HG02973 (cell line): ENCODE results near the gene COL18A1.

Source experiments
- ATAC-seq: cut with Tn5 transposase; IDR thresholded peaks from one replicate; pipeline ENCODE4 v1.9.1; 2021; ENCODE audit warnings: moderate library complexity; ENCODE audit not compliant: unreplicated experiment

COL18A1 gene

GRCh38 chr21:45475797-45476570 is 71.0 kb downstream of the COL18A1 start:
- no peak for ATAC-seq

GRCh38 chr21:45476582-45476981 is 71.6 kb downstream of the COL18A1 start:
- ATAC-seq: no peak

- ATAC-seq: no peak
These were observed 72.5 kb downstream of the COL18A1 start for GRCh38 chr21:45477176-45478114.

- no peak for ATAC-seq
These were observed 73.3 kb downstream of the COL18A1 start for GRCh38 chr21:45478115-45478801.

GRCh38 chr21:45478816-45479669 is 74.1 kb downstream of the COL18A1 start:
- no peak for ATAC-seq

GRCh38 chr21:45479691-45480675 is 75.0 kb downstream of the COL18A1 start:
- no peak for ATAC-seq

- ATAC-seq: no peak
These were observed 75.9 kb downstream of the COL18A1 start for GRCh38 chr21:45480701-45481500.

GRCh38 chr21:45481566-45481965 is 76.6 kb downstream of the COL18A1 start:
- no peak for ATAC-seq

GRCh38 chr21:45481977-45482898 is 77.3 kb downstream of the COL18A1 start:
- ATAC-seq: no peak

GRCh38 chr21:45482899-45483821 is 78.2 kb downstream of the COL18A1 start:
- no peak for ATAC-seq

- ATAC-seq: no peak
These were observed 79.4 kb downstream of the COL18A1 start for GRCh38 chr21:45484318-45484717.

- ATAC-seq: no peak
These were observed 80.9 kb downstream of the COL18A1 start for GRCh38 chr21:45485686-45486442.

- ATAC-seq: no peak
These were observed 81.6 kb downstream of the COL18A1 start for GRCh38 chr21:45486443-45487160.

GRCh38 chr21:45487161-45487806 is 82.3 kb downstream of the COL18A1 start:
- ATAC-seq: no peak
